Activated B cell treated with CpG ODN at 0.5 μM for 24 hours (primary cell): Measurements from ENCODE around the gene TTLL3. TPM values are rescaled to one million over a fixed set of nuclear protein-coding genes. Genes with fewer than 3 reads are reported as not detected.

Experiments
- ATAC-seq: fragments of 200-7000 bp; cut with Tn5 transposase; one replicate; pipeline ENCODE4 v1.10.0; 2021; ENCODE audit warnings: low read depth, mild to moderate bottlenecking, moderate library complexity
- CTCF ChIA-PET: fragments of 350-600 bp; sonication (Branson Sonifier 250); formaldehyde crosslinking; loops from one replicate; lab custom pipeline; 2021; ENCODE audit warnings: antibody characterized with exemption; lab: Charles Lee
- POLR2A ChIA-PET: fragments of 350-600 bp; sonication (Branson Sonifier 250); formaldehyde crosslinking; loops from one replicate; lab custom pipeline; 2021; ENCODE audit warnings: antibody characterized with exemption; lab: Charles Lee
- DNase-seq: peaks from one replicate; pipeline ENCODE4 v3.0.0; 2022
- H3K27ac Mint-ChIP-seq: one replicate; pipeline ENCODE4 v1.8.0; 2020; ENCODE audit warnings: mixed read lengths
- H3K27me3 Mint-ChIP-seq: one replicate; pipeline ENCODE4 v1.8.0; 2021; ENCODE audit warnings: mixed read lengths
- H3K36me3 Mint-ChIP-seq: one replicate; pipeline ENCODE4 v1.8.0; 2021; ENCODE audit warnings: low read depth, mixed read lengths
- H3K4me1 Mint-ChIP-seq: one replicate; pipeline ENCODE4 v1.8.0; 2021; ENCODE audit warnings: mixed read lengths
- H3K4me3 Mint-ChIP-seq: one replicate; pipeline ENCODE4 v1.8.0; 2020; ENCODE audit warnings: mild to moderate bottlenecking, mixed read lengths
- H3K9me3 Mint-ChIP-seq: one replicate; pipeline ENCODE4 v1.8.0; 2020; ENCODE audit warnings: mixed read lengths
- intact Hi-C: fragments of 100-400 bp; cut with micrococcal nuclease; formaldehyde crosslinking; loops from one replicate; pipeline ENCODE4 v1.15.1; 2024
- total RNA-seq: library from RNA; stranded (reverse); gene quantifications from 2 replicates; pipeline ENCODE4 v1.2.3, GENCODE V29; 2022
- TF ChIP-seq, protein P1 (sequence below): fragments of 200-600 bp; IDR thresholded peaks from one replicate; pipeline ENCODE4 v1.8.0; 2022; ENCODE audit warnings: antibody characterized with exemption, mild to moderate bottlenecking

TTLL3 gene
- total RNA-seq, 1 donor from 2014 or later: 61.9 TPM

DNA sequence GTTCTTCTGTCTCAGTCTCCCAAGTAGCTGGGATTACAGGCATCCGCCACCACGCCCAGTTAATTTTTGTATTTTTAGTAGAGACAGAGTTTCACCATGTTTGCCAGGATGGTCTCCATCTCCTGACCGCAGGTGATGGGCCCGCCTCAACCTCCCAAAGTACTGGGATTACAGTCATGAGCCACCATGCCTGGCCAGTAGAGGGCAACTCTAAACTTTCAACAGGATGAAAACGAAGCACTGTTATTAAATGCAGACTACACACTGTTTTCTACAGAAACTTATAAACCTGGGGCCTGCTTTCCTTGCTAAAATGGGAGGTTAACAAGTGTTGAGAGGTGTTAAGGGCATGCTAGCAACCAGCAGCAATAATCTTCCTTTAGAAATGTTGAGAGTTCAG is 9.5 kb upstream of the TTLL3 start:
- no peak overlapping the region for H3K4me3 Mint-ChIP-seq
- POLR2A ChIA-PET: interaction anchor here (0.7 to 1.6 kb wide), 3 partner anchors 9 to 225 kb away, joined by 3 to 8 read pairs (median 3); partner anchors contain the start of genes FANCD2 and TTLL3
- DNase-seq (no peak), ATAC-seq (no peak)
- H3K9me3 Mint-ChIP-seq: no peaks in the 10 kb centered on the region
- H3K27me3 Mint-ChIP-seq: no peaks in the 10 kb centered on the region
- TF ChIP-seq, protein P1, sequence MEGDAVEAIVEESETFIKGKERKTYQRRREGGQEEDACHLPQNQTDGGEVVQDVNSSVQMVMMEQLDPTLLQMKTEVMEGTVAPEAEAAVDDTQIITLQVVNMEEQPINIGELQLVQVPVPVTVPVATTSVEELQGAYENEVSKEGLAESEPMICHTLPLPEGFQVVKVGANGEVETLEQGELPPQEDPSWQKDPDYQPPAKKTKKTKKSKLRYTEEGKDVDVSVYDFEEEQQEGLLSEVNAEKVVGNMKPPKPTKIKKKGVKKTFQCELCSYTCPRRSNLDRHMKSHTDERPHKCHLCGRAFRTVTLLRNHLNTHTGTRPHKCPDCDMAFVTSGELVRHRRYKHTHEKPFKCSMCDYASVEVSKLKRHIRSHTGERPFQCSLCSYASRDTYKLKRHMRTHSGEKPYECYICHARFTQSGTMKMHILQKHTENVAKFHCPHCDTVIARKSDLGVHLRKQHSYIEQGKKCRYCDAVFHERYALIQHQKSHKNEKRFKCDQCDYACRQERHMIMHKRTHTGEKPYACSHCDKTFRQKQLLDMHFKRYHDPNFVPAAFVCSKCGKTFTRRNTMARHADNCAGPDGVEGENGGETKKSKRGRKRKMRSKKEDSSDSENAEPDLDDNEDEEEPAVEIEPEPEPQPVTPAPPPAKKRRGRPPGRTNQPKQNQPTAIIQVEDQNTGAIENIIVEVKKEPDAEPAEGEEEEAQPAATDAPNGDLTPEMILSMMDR: no peak
- H3K27ac Mint-ChIP-seq: no peak overlapping the region
- intact Hi-C loops: no loop called here
- H3K4me1 Mint-ChIP-seq: peaks cover 23% of the 10 kb centered on the region
- peaks cover 81% of the 10 kb centered on the region for H3K36me3 Mint-ChIP-seq
- CTCF ChIA-PET: no interaction called here

DNA sequence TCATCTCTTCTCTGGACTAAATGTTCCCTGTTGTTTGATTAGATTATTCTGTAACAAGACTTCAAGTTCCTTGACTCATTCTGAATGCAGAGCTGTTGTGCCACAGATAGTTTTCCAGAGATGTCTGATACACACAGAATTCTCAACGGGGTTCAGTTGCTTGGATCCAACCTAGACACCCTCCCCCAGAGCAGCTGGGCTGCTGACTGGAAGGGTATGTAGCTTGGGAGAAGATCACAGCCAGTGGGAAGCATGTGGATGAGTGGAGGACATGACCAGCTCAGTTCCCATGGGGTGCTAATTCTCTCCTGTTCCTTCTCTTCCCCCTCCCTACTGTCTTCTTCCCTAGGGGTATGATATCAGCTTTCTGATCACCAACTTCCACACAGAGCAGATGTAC is 6.6 kb upstream of the TTLL3 start:
- Mint-ChIP-seq H3K27ac (no peak overlapping the region), H3K36me3 (peaks cover 80% of the 10 kb centered on the region), H3K9me3 (no peaks in the 10 kb centered on the region), H3K4me3 (no peak overlapping the region), H3K27me3 (no peaks in the 10 kb centered on the region), H3K4me1 (peaks cover 11% of the 10 kb centered on the region)
- ChIA-PET POLR2A (interaction anchor here (0.6 to 2.5 kb wide), 2 partner anchors 54 to 97 kb away, joined by 3 to 6 read pairs; partner anchors contain the start of gene OGG1), CTCF (no interaction called here)
- TF ChIP-seq, protein P1: no peak
- intact Hi-C loops: no loop called here
- ATAC-seq (no peak), DNase-seq (no peak)

DNA sequence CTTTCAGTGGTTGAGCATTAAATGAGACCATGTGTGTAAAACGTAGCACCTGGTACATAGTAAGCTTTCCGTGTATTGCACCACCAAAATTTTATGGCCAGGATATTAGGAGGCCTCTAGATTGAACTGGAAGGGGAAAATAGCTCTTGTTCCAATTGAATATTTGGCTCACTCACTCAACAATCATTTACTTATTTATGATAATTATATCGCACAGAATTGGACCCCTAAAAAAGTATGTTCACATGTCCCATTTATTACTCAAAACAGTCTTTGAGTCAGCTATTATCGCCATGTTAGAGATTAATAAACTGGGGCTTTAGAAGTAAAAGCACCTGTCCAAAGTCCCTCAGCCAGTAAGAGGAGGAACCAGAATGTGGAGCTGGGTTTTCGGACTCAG is 5.1 kb upstream of the TTLL3 start:
- CTCF ChIA-PET: interaction anchor here (1.3 kb wide), 2 partner anchors 10 to 22 kb away, joined by 5 read pairs; no protein-coding TSS in a partner anchor
- Mint-ChIP-seq H3K4me3 (no peak overlapping the region), H3K36me3 (peaks cover 72% of the 10 kb centered on the region), H3K27ac (no peak overlapping the region), H3K27me3 (no peaks in the 10 kb centered on the region), H3K4me1 (peaks cover 24% of the 10 kb centered on the region), H3K9me3 (no peaks in the 10 kb centered on the region)
- intact Hi-C loops: loop anchor here (5.0 kb wide), 3 partner anchors 73 to 303 kb away; partner anchors contain the start of genes BRPF1 and CRELD1
- no peak for ATAC-seq
- POLR2A ChIA-PET: interaction anchor here (2.5 to 6.4 kb wide), 2 partner anchors 10 to 55 kb away, joined by 6 to 146 read pairs; partner anchors contain the start of genes ARPC4, OGG1 and TADA3
- no peak for DNase-seq
- TF ChIP-seq, protein P1: no peak

DNA sequence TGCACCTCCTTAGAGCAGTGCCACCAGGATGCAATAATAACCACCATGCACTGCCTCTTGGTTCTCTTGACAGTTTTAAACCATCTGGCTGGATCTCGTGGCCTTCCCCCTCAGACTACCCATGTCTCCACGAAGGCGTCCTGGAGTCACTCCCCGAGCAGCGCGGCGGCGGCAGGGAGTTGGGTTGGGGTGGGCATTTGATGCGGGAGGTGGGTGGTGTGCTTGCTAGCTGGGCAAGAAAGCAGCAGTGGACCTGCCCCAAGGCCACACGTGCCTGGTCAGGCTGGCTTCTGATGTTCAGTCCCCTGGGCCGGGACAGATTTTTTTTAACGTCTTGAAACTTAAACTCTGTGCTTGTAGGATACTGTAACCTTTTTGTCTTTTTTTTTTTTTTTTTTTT is 3.9 kb upstream of the TTLL3 start:
- H3K27ac Mint-ChIP-seq: peak overlapping the region; percentile 41
- POLR2A ChIA-PET: interaction anchor here (0.9 to 6.4 kb wide), 3 partner anchors 11 to 79 kb away, joined by 3 to 146 read pairs (median 3); partner anchors contain the start of genes ARPC4 and TADA3

More for the DNA sequence above, 3.9 kb upstream of the TTLL3 start:
- H3K4me3 Mint-ChIP-seq: no peak overlapping the region
- intact Hi-C loops: loop anchor here (5.0 kb wide), 3 partner anchors 74 to 304 kb away; partner anchors contain the start of genes BRPF1 and CRELD1
- peaks cover 63% of the 10 kb centered on the region for H3K36me3 Mint-ChIP-seq
- ATAC-seq: no peak
- TF ChIP-seq, protein P1: no peak
- H3K27me3 Mint-ChIP-seq: no peaks in the 10 kb centered on the region
- CTCF ChIA-PET: no interaction called here
- H3K4me1 Mint-ChIP-seq: peaks cover 32% of the 10 kb centered on the region
- no peak for DNase-seq
- H3K9me3 Mint-ChIP-seq: no peaks in the 10 kb centered on the region
